ENCODE data around the gene SUSD2.
A peak's percentile ranks its signal among the peaks of the same experiment; 100 is the strongest.
"Not testable (repeated sequence)": the region's sequence is repeated elsewhere in the genome, so short reads cannot be mapped to it uniquely, and the experiment has no call there.

The SUSD2 gene

DNA sequence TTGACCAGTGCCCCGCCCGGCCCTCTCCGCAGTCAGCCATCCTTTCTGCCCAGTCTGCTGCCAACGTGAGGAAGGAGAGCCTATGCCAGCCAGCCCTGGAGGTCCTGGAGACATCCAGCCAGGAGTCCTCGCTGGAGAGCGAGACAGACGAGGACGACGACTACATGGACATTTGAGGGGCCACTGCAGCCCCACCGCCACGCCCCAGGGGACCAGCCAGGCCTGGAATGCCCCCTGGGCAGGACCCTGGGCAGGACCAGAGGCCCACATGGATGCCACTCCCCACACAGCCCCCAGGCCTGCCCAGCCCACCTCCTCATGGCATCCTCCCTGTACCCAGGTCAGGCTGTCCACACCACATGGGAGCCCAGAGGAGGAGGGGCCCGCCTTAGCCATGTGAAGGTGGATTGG, 3.3 kb upstream of the SUSD2 start:
- no peak for DNase-seq

GRCh38 chr22:24178502-24179440, 2.5 kb upstream of the SUSD2 start:
- no peak for DNase-seq

- no peak for DNase-seq
Measured at GRCh38 chr22:24179478-24180210, 1.6 kb upstream of the SUSD2 start.

DNA sequence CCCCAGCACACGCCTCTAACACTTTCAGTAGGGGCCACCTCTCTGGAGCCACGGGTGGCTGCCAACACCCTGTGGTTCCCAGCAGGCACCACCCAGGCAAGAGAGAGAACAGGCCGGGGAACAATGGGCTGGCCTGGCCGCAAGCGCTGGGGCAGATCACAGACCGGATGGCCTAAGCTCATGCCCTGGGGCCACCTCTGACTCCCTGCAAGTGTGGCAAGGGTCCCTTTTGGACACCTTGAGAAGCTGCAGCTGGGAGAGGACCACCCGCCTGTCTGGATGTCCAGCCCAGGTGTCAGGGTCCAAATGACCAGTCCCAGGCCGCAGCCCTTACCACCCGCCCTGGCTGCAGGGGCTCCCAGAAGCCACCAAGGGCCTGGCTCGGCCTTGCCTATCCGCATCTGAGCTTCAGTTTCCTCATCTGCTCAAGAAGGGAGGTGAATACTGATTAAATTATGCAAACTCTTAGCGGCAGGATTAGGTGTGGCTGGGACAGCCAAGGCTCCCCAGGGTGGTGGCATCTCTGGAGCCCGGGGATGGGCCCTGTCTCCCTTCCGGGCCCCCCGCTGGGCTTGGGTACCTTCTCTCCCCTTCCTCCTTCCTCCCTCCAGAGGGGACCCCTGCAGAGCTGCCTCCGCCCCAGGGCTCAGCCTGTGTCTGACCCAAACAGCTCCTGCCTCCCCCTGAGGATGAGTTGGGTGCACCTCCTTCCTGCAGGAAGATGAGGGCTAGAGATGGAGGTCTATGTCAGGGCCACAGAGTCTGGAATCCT, 785 bp upstream of the SUSD2 start:
- no peak for DNase-seq

GRCh38 chr22:24181996-24182899, 961 bp downstream of the SUSD2 start:
- DNase-seq, result no peak

DNA sequence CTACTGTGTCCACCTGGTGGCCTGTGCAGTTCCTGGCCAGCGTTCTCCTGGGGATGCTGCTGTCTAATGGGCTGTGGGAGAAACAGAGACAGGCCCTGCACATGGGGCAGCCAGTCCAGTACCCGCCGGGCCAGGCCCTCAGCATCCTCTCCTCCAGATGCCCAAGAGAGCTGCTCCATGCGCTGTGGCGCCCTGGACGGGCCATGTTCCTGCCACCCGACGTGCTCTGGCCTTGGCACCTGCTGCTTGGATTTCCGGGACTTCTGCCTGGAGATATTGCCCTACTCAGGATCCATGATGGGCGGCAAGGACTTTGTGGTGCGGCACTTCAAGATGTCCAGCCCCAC, 1.6 kb downstream of the SUSD2 start:
- not testable (repeated sequence) for DNase-seq

GRCh38 chr22:24183321-24184031, 2.2 kb downstream of the SUSD2 start:
- no peak for DNase-seq

GRCh38 chr22:24184057-24184798, 2.9 kb downstream of the SUSD2 start:
- no peak for DNase-seq

- DNase-seq, result no peak
Measured at GRCh38 chr22:24185001-24185500, 3.8 kb downstream of the SUSD2 start.

- DNase-seq, result no peak
Measured at GRCh38 chr22:24185501-24186351, 4.4 kb downstream of the SUSD2 start.

- no peak for DNase-seq
Measured at GRCh38 chr22:24186352-24186740, 5.1 kb downstream of the SUSD2 start.

DNA sequence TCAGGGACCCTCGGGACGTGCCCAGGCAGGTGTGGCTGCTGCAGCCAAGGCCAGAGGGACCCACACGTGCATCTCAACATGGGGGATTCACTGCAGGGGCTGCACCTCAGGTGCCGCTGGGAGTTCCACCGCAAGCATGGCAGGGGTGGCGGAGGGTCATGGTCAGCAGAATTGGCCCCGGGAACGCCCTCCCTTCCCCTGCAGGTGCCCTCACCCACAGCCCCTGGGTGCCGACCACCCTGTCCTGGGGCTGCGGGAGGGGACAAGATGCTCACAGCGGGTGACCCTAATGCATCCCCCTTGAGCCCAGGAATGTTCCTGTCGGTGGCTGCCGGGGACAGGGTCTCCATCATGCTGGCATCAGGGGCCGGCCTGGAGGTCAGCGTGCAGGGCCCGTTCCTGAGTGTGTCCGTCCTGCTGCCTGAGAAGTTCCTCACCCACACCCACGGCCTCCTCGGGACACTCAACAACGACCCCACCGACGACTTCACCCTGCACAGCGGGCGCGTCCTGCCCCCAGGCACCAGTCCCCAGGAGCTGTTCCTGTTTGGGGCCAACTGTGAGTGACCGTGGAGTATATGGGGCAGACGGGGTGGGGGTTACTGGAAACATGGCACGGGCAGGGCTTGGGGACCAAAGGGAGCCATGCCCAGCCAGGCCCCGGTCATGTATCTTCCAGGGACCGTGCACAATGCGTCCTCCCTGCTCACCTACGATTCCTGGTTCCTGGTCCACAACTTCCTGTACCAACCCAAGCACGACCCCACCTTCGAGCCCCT, 5.8 kb downstream of the SUSD2 start:
- no peak for DNase-seq

DNA sequence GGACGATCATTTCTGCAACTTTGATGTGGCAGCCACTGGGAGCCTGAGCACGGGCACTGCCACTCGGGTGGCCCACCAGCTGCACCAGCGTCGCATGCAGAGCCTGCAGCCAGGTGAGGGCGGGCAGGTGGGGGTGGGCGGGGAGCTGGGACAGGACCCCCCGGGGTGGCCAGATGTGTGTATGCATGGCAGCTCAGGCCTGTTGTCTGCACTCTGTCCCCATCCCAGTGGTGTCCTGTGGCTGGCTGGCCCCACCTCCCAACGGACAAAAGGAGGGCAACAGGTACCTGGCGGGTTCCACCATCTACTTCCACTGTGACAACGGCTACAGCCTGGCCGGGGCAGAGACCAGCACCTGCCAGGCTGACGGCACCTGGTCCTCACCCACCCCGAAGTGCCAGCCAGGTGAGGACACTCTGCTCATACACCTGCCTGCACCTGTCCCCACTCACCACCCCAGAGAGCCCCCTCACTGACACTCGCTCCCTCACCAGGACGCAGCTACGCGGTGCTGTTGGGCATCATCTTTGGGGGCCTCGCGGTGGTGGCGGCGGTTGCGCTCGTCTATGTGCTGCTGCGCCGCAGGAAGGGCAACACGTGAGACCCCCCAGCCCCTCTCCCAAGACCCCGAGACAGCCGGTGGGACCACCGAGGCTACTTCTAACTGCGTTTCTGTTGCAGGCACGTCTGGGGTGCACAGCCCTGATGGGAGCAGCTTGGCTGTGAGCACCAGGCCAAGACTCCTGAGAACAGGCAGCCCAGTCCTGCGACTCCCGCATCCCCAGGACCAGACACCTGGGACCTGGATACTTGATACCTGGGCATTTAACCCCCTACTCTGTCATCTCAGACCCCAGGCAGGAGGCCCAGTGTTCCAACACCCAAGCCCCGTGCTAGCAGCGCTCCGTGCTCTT, 6.7 kb downstream of the SUSD2 start:
- no peak for DNase-seq

DNA sequence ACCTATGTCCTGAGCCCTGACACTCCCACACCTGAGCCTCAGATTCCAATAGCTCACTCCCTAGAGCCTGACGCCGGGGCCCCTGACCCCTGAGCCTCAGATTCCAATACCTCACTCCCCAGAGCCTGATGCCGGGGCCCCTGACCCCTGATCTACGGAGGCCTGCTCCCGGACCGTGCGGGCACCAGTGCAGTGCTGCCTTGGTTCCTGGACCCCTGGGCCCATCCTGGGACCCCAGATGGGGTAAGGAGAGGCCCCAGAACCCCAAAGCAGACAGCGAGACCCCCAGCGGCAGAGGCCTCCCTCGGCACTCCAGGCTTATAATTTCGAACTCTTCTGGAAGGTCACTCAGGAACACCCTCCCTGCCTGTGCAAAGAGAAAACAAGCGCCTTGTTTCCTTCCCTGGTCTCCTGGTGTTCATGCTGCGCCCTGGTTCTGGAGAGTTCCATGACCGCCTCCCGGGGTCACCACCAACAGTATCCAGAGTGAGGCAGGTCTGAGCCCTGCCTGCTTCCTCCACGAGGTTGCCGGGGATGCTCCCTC, 7.5 kb downstream of the SUSD2 start:
- no peak for DNase-seq

GRCh38 chr22:24189249-24190158, 8.2 kb downstream of the SUSD2 start:
- peak; percentile 45 for DNase-seq

DNA sequence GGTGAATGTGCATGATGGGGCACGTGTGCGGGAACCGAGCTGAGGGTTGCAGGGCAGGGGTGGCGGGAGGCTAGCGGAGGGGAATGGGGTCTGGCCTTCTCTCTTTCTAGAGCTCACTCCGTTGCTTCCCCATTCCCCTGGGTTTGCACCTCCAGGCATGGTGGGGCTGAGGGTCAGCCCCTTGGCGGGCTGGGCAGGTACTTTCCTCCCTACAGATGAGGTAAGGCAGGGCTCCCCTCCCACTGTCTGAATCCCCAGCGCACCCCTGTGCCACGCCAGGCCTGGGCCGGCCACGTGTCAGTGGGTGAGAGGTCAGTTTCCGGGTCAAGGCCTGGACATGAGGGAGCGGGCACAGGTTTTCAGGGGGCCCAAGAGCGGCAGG, 8.9 kb downstream of the SUSD2 start:
- no peak for DNase-seq

All from GDM1 (cell line).